Measurements from ENCODE around the gene CSNK1E.

- peak; percentile 97 for TF ChIP-seq CTCF (IDR thresholded peaks at IDR 0.05; ENCODE audit: low read depth, low read length)
- no peak for TF ChIP-seq EZH2phosphoT487 (IDR thresholded peaks at IDR 0.05; ENCODE audit: low read depth)
These were observed 36.0 kb upstream of the CSNK1E start for GRCh38 chr22:38353142-38353629.
